Progenitor cell of endocrine pancreas (in vitro differentiated cells): ENCODE data around the gene IFT22. TPM values are rescaled to one million over a fixed set of nuclear protein-coding genes. Genes with fewer than 3 reads are reported as not detected.

Experiments used
- DNase-seq: peaks from one replicate; pipeline ENCODE4 v3.0.0; 2021; ENCODE audit warnings: low spot score; ENCODE audit not compliant: unreplicated experiment
- H3K27ac Mint-ChIP-seq: 2 replicates; pipeline ENCODE4 v1.8.0; 2021; ENCODE audit warnings: mild to moderate bottlenecking, moderate library complexity, mixed read lengths
- H3K27me3 Mint-ChIP-seq: 2 replicates; pipeline ENCODE4 v1.8.0; 2021; ENCODE audit warnings: mixed read lengths
- H3K36me3 Mint-ChIP-seq: 2 replicates; pipeline ENCODE4 v1.8.0; 2022; ENCODE audit warnings: mixed read lengths; ENCODE audit not compliant: insufficient read depth
- H3K4me1 Mint-ChIP-seq: 2 replicates; pipeline ENCODE4 v1.8.0; 2021; ENCODE audit warnings: low read depth, mixed read lengths
- H3K4me3 Mint-ChIP-seq: 2 replicates; pipeline ENCODE4 v1.8.0; 2021; ENCODE audit warnings: low read depth, mild to moderate bottlenecking, moderate library complexity, mixed read lengths
- H3K9me3 Mint-ChIP-seq: 2 replicates; pipeline ENCODE4 v1.8.0; 2021; ENCODE audit warnings: low read depth, mixed read lengths
- CTCF ChIP-seq: fragments of 200-600 bp; sonication (generic); IDR thresholded peaks from one replicate; pipeline ENCODE4 v1.5.0; 2021; ENCODE audit warnings: antibody characterized with exemption, mild to moderate bottlenecking; ENCODE audit not compliant: unreplicated experiment
- long read RNA-seq: library from polyadenylated mRNA; unstranded; transcript quantifications from one replicate; pipeline ENCODE4 v2.0.0, GENCODE V29; 2020
- total RNA-seq: library from RNA; stranded (reverse); gene quantifications from 2 replicates; pipeline ENCODE4 v1.2.1, GENCODE V29; 2021

IFT22 gene
- 60.3 and 60.6 TPM in 2 replicates for total RNA-seq
- long read RNA-seq, transcript IFT22-201 (5 exons, 1,130 nt) = major isoform, 23 of 35 reads
- long read RNA-seq, transcript IFT22-209 (4 exons, 917 nt) = minor isoform, 5 of 35 reads
- long read RNA-seq, partial matches to known transcripts = 0 of 35 reads
- long read RNA-seq, other reads (novel, unspliced or antisense) = 4 of 35 reads

- Mint-ChIP-seq H3K36me3 (peaks cover 4% of the 10 kb centered on the region), H3K4me1 (peaks cover 7% of the 10 kb centered on the region), H3K27me3 (no peaks in the 10 kb centered on the region), H3K27ac (peak within 1 kb of the TSS; percentile 99), H3K9me3 (no peaks in the 10 kb centered on the region), H3K4me3 (peak within 1 kb of the TSS; percentile 94)
- DNase-seq = peak; percentile 86
- TF ChIP-seq CTCF = peak; percentile 47
Measured at GRCh38 chr7:101321491-101322401, at the start of gene IFT22. TSS of gene IFT22 (minus strand) at chr7:101321812. CDS start at chr7:101321709, 103 bp downstream.

GRCh38 chr7:101370836-101371235 lies 49.2 kb upstream of the IFT22 start:
- Mint-ChIP-seq H3K36me3 (peaks cover 4% of the 10 kb centered on the region), H3K4me3 (no peak overlapping the region), H3K27ac (no peak overlapping the region), H3K27me3 (no peaks in the 10 kb centered on the region), H3K4me1 (no peaks in the 10 kb centered on the region), H3K9me3 (peaks cover 5% of the 10 kb centered on the region)
- no peak for TF ChIP-seq CTCF
- no peak for DNase-seq

GRCh38 chr7:101368422-101369165 lies 47.0 kb upstream of the IFT22 start:
- Mint-ChIP-seq H3K27ac (no peak overlapping the region), H3K27me3 (no peaks in the 10 kb centered on the region), H3K36me3 (peaks cover 7% of the 10 kb centered on the region), H3K4me3 (no peak overlapping the region), H3K9me3 (peaks cover 5% of the 10 kb centered on the region), H3K4me1 (no peaks in the 10 kb centered on the region)
- no peak for TF ChIP-seq CTCF
- no peak for DNase-seq

GRCh38 chr7:101367676-101368075 lies 46.1 kb upstream of the IFT22 start:
- Mint-ChIP-seq H3K27ac (no peak overlapping the region), H3K9me3 (peaks cover 5% of the 10 kb centered on the region), H3K4me1 (no peaks in the 10 kb centered on the region), H3K4me3 (no peak overlapping the region), H3K27me3 (no peaks in the 10 kb centered on the region), H3K36me3 (peaks cover 7% of the 10 kb centered on the region)
- no peak for DNase-seq
- TF ChIP-seq CTCF = no peak

GRCh38 chr7:101365956-101366355 lies 44.3 kb upstream of the IFT22 start:
- Mint-ChIP-seq H3K27ac (no peak overlapping the region), H3K27me3 (no peaks in the 10 kb centered on the region), H3K36me3 (peaks cover 7% of the 10 kb centered on the region), H3K4me3 (no peak overlapping the region), H3K4me1 (no peaks in the 10 kb centered on the region), H3K9me3 (peaks cover 5% of the 10 kb centered on the region)
- no peak for TF ChIP-seq CTCF
- no peak for DNase-seq
